ENCODE data around the gene UNG.

- TF ChIP-seq CTCF (IDR thresholded peaks at IDR 0.05) (no peak), POLR2A (IDR thresholded peaks at IDR 0.05) (no peak), POLR2AphosphoS5 (IDR thresholded peaks at IDR 0.05) (no peak)
Measured at GRCh38 chr12:109064143-109064542, 33.3 kb upstream of the UNG start.
